ENCODE data around the gene PAPLN.

The PAPLN gene

GRCh38 chr14:73261075-73261474 lies 23.8 kb downstream of the PAPLN start:
- DNase-seq (ENCODE audit: low read depth in 2 of 2), result no peak

GRCh38 chr14:73261520-73262426 lies 24.5 kb downstream of the PAPLN start:
- no peak for DNase-seq (ENCODE audit: low read depth in 2 of 2)

GRCh38 chr14:73262427-73263183 lies 25.3 kb downstream of the PAPLN start:
- DNase-seq (ENCODE audit: low read depth in 2 of 2), result no peak

DNA sequence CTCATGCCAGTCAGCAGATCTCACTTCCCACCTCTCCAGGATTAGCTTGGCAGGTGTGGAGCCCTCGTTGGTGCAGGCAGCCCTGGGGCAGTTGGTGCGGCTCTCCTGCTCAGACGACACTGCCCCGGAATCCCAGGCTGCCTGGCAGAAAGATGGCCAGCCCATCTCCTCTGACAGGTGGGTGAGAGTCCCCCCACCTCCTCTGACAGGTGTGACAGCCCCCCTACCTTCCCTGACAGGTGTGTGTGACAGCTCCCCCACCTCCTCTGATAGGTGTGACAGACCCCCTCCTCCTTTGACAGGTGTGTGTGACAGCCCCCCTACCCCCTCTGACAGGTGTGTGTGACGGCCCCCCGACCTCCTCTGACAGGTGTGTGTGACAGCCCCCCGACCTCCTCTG lies 26.3 kb downstream of the PAPLN start:
- DNase-seq (ENCODE audit: low read depth in 2 of 2), result no peak

DNA sequence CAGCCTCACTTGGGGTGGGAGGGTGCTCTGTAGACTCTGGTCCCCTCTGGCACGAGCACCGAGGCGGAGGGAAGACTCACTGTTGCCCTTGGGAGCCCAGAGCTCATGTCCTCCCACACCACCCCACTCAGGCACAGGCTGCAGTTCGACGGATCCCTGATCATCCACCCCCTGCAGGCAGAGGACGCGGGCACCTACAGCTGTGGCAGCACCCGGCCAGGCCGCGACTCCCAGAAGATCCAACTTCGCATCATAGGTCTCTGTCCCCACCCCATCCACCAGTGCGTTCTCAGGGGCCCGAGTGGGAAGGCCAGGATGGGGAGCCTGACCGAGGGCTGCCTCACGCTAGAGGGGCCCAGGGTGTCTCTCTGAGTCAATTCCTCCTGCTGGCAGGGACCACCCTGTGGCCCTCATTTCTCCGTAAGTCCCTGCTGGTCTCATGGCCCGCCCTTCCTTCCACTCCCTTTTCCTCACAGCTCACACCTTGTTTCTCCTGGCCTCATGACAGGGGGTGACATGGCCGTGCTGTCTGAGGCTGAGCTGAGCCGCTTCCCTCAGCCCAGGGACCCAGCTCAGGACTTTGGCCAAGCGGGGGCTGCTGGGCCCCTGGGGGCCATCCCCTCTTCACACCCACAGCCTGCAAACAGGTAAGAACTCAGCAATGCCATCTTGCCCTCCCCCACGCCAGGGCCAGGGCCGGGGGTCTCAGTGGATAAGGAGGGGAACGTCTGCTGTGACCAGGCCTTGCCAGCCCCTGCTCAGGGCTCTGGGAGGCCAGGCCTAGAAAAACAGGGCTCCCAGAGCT lies 27.0 kb downstream of the PAPLN start:
- no peak for DNase-seq (ENCODE audit: low read depth in 2 of 2)

GRCh38 chr14:73264885-73265720 lies 27.8 kb downstream of the PAPLN start:
- no peak for DNase-seq (ENCODE audit: low read depth in 2 of 2)

- no peak for DNase-seq (ENCODE audit: low read depth in 2 of 2)
Observed at GRCh38 chr14:73265721-73266046, 28.4 kb downstream of the PAPLN start.

DNA sequence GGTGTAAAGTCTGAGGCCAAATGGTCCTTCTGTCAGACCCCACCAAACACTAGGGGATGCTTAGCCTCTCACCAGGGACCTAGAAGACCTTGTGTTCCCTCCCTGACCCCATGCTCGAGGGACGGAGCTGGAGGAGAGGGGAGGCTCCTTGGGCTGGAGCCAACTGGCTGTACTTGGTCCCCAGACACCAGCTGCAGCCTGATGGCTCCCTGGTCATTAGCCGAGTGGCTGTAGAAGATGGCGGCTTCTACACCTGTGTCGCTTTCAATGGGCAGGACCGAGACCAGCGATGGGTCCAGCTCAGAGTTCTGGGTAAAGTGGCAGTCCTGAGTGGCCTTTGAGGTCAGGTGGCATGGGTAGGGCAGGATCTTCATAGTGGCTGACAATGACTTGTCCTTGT lies 29.0 kb downstream of the PAPLN start:
- no peak for DNase-seq (ENCODE audit: low read depth in 2 of 2)

- no peak for DNase-seq (ENCODE audit: low read depth in 2 of 2)
Observed at GRCh38 chr14:73267474-73267873, 30.2 kb downstream of the PAPLN start.

GRCh38 chr14:73269729-73270531 lies 32.6 kb downstream of the PAPLN start:
- no peak for DNase-seq (ENCODE audit: low read depth in 2 of 2)

- no peak for DNase-seq (ENCODE audit: low read depth in 2 of 2)
Observed at GRCh38 chr14:73272393-73272792, 35.1 kb downstream of the PAPLN start.

DNA sequence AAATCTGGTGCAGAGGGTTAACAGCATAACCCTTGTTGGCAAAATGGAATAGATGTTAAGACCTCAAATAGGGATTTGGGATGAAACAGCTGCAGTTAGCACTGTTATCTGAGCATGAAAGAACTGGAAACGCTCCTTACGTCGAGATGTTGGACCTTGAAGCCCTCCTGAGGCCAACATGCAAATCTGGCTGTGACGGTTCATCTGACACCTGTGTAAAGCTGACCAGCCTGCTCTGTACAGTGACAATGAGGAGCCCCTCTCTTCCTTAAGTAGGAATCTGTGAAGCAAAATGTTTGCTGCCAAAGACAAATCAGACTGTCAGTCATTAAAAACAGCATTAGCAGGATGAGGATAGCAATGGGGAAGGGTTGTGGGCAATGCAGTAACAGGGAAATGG lies 36.5 kb downstream of the PAPLN start:
- DNase-seq (ENCODE audit: low read depth in 2 of 2), result no peak

DNA sequence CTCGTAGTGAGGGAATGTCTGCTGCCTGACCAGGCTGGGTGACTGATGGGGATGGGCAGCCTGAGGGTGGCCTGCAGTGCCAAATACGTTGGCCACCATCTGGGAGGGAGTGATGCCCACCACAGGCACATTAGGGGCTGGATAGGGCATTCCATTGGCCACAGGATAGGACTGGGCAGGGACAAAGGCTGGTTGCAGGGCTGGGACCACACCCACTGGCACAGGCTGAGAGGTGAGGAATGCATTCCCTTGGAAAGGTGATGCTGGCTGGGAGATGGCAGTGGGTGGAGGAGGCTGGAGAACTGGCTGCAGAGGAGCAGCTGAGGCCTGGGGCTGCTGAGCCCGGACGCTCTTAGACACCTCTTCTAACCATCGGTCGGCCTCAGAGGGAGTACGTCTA lies 39.5 kb downstream of the PAPLN start:
- no peak for DNase-seq (ENCODE audit: low read depth in 2 of 2)

GRCh38 chr14:73277376-73277775 lies 40.1 kb downstream of the PAPLN start:
- DNase-seq (ENCODE audit: low read depth in 2 of 2), result no peak

DNA sequence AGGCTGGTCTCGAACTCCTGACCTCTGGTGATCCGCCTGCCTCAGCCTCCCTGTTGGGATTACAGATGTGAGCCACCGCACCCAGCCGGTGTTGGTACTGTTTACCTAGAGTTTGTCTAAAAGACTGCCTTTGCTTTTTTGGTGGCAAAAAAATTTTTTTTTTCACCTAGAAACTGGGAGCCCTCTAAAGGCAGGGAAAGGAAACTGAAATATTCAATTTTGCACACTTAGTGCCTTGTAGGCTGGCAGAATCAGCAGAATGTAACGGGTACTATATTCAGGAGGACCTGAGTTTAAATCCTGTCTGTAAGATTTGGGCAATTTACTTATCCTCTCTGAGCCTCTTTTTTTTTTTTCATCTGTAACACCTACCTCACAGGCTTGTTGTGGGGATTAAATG lies 43.6 kb downstream of the PAPLN start:
- DNase-seq (ENCODE audit: low read depth in 2 of 2), result no peak

GRCh38 chr14:73283608-73284379 lies 46.5 kb downstream of the PAPLN start:
- no peak for DNase-seq (ENCODE audit: low read depth in 2 of 2)

DNA sequence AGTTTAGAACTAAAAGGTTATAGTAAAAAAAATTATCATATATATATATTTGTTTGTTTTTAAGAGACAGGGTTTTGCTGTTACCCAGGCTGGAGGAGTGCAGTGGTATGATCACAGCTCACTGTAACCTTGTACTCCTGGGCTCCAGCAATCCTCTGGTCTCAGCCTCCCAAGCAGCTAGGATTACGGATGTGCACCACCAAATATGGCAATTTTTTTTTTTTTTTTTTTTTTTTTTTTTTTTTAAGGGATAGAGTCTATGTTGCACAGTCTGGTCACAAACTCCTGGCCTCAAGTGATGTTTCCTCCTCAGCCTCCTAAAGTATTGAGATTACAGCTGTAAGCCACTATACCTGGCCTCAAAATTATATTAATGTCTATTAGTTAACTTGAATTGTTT lies 48.7 kb downstream of the PAPLN start:
- DNase-seq (ENCODE audit: low read depth in 2 of 2), result no peak

DNA sequence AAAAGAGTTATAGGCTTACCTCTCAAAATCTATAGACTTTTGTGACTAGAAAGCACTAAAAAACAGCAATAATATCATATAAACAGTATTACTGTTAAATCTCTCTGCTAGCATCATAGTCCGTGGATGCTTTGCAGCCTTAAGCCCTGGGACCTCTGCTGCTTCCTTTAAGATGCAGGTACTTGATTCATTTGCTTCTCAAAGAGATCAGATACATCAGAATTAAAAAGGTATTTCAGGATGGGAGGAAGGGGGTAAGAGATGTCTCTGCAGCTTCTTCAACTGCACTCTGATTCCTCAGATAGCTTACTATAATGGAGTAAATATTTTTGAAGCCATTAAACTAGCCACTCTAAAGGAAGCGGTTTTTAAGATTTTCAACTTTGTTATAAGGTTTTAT lies 49.3 kb downstream of the PAPLN start:
- DNase-seq (ENCODE audit: low read depth in 2 of 2), result no peak

DNA sequence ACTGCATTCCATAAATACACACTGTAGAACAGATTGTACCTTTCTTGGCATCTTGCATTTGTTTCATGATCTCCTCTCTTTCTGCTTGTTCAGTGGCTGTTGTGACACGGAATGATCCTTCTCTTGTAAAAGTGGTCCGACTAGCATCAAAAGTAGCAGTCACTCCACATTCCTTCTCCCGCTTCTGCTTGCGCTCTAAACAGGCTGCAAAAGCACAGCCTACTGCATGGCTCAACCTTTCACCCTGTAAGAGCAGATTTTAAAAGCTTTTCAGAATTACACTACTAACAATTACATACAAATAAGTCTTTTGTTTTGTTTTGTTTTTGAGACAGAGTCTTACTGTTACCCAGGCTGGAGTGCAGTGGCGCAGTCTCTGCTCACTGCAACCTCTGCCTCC lies 49.8 kb downstream of the PAPLN start:
- no peak for DNase-seq (ENCODE audit: low read depth in 2 of 2)

DNA sequence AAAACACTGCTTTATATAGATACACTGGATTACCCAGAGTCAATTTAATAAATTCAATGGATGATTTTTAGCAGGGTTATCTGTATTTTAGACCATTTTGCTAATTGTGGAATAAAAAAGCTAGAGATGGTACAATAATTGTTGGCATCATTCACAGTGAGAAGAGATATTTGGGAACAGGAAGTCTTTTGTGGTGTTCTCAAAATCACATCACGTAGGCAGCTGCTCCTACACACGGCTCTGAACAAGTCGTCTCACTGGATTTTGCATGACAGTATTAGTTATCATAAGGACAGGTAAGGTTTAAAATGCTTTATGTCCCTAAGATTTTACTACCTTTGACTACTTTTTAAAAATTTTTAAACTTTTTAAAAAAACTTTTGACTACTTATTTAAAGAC lies 52.0 kb downstream of the PAPLN start:
- no peak for DNase-seq (ENCODE audit: low read depth in 2 of 2)

Measured in activated CD4-positive, alpha-beta T cell treated with anti-CD3 and anti-CD28 coated beads for 24 hours (primary cell).